Measurements from ENCODE around the gene CUL7.

The CUL7 gene

DNA sequence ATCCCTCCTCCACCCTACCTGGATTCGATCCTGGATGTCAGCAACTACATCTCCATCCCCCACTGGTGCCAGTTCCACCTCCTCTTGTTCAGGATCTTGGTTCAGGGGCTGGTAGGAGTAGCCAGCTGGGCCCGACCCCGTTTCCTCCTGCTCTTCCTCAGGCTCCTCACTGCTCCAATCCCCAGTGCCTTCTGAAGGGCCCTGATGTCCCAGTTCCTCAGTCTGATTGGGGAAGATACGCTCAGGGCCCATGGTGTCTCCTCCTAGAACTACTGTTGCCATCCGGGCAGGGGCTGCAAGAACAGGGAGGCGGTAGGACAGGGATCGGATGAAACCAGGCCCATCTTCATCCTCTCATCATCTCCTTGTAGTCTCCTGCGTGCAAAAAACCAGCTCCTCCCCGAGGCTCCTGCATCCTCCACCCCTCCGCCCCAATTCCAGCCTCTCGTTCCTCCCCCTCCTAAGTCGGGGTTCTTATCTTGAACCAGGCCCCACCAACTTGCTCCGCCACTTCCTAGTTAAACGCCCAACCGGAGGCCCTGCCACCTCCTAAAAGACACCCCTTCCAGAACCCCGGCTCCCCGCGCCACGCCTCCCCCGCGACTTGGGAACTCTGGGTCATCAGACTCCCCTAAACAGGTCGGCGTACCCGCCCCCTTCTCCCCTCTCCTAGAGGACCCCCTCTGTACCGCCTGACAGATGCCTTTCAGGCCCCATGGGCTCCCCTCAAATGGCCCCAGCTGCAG lies 40.4 kb downstream of the CUL7 start:
- Histone ChIP-seq H3K27me3 (no peaks in the 10 kb centered on the region), H3K4me1 (no peaks in the 10 kb centered on the region), H3K9me3 (no peaks in the 10 kb centered on the region), H3K4me3 (ENCODE audit: low read depth, low read length) (peak overlapping the region; percentile 95), H3K36me3 (peaks cover 36% of the 10 kb centered on the region)
- DNase-seq, result no peak
- TF ChIP-seq, protein P1, sequence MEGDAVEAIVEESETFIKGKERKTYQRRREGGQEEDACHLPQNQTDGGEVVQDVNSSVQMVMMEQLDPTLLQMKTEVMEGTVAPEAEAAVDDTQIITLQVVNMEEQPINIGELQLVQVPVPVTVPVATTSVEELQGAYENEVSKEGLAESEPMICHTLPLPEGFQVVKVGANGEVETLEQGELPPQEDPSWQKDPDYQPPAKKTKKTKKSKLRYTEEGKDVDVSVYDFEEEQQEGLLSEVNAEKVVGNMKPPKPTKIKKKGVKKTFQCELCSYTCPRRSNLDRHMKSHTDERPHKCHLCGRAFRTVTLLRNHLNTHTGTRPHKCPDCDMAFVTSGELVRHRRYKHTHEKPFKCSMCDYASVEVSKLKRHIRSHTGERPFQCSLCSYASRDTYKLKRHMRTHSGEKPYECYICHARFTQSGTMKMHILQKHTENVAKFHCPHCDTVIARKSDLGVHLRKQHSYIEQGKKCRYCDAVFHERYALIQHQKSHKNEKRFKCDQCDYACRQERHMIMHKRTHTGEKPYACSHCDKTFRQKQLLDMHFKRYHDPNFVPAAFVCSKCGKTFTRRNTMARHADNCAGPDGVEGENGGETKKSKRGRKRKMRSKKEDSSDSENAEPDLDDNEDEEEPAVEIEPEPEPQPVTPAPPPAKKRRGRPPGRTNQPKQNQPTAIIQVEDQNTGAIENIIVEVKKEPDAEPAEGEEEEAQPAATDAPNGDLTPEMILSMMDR (IDR thresholded peaks at IDR 0.05; ENCODE audit: low read depth, low read length), result no peak

DNA sequence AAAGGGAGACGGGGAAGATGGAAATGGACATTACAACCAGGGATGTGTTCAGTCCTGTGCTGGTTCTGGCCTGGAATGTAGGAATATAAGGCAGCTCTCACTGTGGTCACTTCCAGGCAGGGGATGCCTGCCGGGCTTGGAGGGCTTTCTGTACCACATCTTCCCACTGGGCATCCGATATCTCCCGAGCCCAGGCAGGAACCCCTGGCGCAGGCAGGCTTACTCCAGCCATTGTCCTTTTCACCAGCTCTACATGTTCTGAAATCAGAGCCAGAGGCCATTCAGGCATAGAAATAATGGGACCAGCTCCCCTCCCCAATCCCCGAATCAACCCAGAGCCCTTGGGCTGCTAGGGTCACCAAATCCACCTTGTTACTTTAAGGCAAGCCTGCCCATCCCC lies 41.3 kb downstream of the CUL7 start:
- Histone ChIP-seq H3K27me3 (no peaks in the 10 kb centered on the region), H3K4me1 (no peaks in the 10 kb centered on the region), H3K4me3 (ENCODE audit: low read depth, low read length) (peak overlapping the region; percentile 95), H3K36me3 (peaks cover 44% of the 10 kb centered on the region), H3K9me3 (no peaks in the 10 kb centered on the region)
- TF ChIP-seq, protein P1 (IDR thresholded peaks at IDR 0.05; ENCODE audit: low read depth, low read length), result no peak
- DNase-seq, result no peak

DNA sequence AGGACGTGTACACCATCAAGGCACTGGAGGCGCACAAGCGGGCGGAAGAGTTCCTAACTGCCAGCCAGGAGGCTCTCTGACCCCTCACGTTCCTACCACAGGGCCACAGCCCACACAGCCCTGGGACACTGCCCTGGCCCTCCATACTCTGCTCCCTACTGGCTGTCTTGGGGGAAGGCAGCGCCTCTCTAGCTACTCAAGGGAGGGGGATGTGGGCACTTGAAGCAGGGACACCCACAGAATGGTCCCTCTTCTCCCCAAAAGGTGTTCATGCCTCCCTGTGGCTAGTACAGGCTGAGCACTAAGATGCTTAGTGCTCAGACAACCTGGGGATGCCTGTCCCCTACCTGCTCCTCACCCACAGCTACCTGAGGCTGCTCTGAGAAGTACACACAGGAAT lies 42.4 kb downstream of the CUL7 start:
- H3K27me3 ChIP-seq, result no peaks in the 10 kb centered on the region
- no peak for DNase-seq
- TF ChIP-seq, protein P1 (IDR thresholded peaks at IDR 0.05; ENCODE audit: low read depth, low read length), result no peak
- H3K36me3 ChIP-seq, result peaks cover 50% of the 10 kb centered on the region
- no peaks in the 10 kb centered on the region for H3K4me1 ChIP-seq
- no peak overlapping the region for H3K4me3 ChIP-seq (ENCODE audit: low read depth, low read length)
- no peaks in the 10 kb centered on the region for H3K9me3 ChIP-seq

DNA sequence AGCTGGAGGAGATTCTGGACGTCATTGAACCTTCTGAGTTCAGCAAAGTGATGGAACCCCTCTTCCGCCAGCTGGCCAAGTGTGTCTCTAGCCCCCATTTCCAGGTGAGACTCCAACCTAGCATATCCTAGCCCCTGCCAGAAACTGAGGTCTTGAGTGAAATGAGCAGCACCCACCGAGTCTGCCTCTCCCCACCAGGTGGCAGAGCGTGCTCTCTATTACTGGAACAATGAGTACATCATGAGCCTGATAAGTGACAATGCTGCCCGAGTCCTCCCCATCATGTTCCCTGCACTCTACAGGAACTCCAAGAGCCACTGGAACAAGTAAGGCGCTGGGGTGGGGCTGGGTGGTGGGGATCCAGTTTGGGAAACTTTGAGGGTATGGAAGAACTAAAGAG lies 44.5 kb downstream of the CUL7 start:
- Histone ChIP-seq H3K4me1 (no peaks in the 10 kb centered on the region), H3K36me3 (peaks cover 50% of the 10 kb centered on the region), H3K9me3 (no peaks in the 10 kb centered on the region), H3K27me3 (no peaks in the 10 kb centered on the region), H3K4me3 (ENCODE audit: low read depth, low read length) (no peak overlapping the region)
- TF ChIP-seq, protein P1 (IDR thresholded peaks at IDR 0.05; ENCODE audit: low read depth, low read length), result peak; percentile 71
- peak; percentile 76 for DNase-seq

DNA sequence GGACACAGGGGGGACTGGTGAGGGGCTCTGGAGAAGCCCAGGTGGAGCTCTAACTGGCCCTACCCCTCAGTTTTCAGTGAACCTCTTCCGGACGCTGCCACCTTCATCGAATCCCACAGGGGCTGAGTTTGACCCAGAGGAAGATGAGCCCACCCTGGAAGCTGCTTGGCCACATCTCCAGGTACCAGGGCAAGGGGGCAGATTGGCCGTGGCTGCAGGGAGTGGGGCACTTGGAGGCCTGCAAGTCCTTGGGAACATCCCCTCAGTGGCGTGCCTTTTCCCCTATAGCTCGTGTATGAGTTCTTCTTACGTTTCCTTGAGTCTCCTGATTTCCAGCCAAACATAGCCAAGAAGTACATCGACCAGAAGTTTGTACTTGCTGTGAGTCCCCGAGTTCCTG lies 46.5 kb downstream of the CUL7 start:
- TF ChIP-seq, protein P1 (IDR thresholded peaks at IDR 0.05; ENCODE audit: low read depth, low read length), result no peak
- peaks cover 50% of the 10 kb centered on the region for H3K36me3 ChIP-seq

DNA sequence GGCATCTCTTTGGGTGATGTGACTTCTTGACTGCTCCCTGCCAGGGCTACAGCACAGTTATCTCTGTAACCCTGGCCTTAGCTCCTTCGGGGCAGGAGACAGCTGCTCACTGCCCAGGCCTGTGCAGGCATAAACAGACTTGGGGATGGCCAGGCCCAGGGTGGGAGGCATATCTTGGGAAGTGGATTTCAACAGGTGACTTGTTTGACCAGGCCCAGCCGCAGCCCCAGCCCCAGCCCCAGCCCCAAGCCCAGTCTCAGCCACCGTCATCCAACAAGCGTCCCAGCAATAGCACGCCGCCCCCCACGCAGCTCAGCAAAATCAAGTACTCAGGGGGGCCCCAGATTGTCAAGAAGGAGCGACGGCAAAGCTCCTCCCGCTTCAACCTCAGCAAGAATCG lies 47.4 kb downstream of the CUL7 start:
- TF ChIP-seq, protein P1 (IDR thresholded peaks at IDR 0.05; ENCODE audit: low read depth, low read length), result no peak
- DNase-seq, result no peak

More for the DNA sequence above, 46.5 kb downstream of the CUL7 start:
- no peaks in the 10 kb centered on the region for H3K9me3 ChIP-seq
- H3K27me3 ChIP-seq, result no peaks in the 10 kb centered on the region
- DNase-seq, result no peak
- no peaks in the 10 kb centered on the region for H3K4me1 ChIP-seq
- H3K4me3 ChIP-seq (ENCODE audit: low read depth, low read length), result no peak overlapping the region

More for the DNA sequence above, 47.4 kb downstream of the CUL7 start:
- H3K9me3 ChIP-seq, result no peaks in the 10 kb centered on the region
- no peaks in the 10 kb centered on the region for H3K27me3 ChIP-seq
- H3K4me1 ChIP-seq, result no peaks in the 10 kb centered on the region
- H3K36me3 ChIP-seq, result peaks cover 45% of the 10 kb centered on the region
- no peak overlapping the region for H3K4me3 ChIP-seq (ENCODE audit: low read depth, low read length)

Measured in BE2C (cell line).